Fibroblast of lung (primary cell): ENCODE results near the gene XPO6. TPM values are rescaled to one million over a fixed set of nuclear protein-coding genes. Genes with fewer than 3 reads are reported as not detected.

Source experiments
- DNase-seq, 2 donors: peaks; one replicate each; pipeline versions ENCODE4 v3.0.0 to v3.0.0-alpha.2; 2010; ENCODE audit warnings: low read depth in 2 of 2
- H2AFZ ChIP-seq: 2 replicates; pipeline ENCODE4 v1.5.1; 2012; ENCODE audit warnings: low read length, control low read depth, inconsistent platforms
- H3K27ac ChIP-seq: 2 replicates; pipeline ENCODE4 v1.5.1; 2011; ENCODE audit warnings: low read length, control low read depth; ENCODE audit not compliant: insufficient read depth
- H3K27me3 ChIP-seq: 2 replicates; pipeline ENCODE4 v1.5.1; 2011; ENCODE audit warnings: mild to moderate bottlenecking, low read length; ENCODE audit not compliant: control insufficient read depth, insufficient read depth
- H3K36me3 ChIP-seq: 2 replicates; pipeline ENCODE4 v1.5.1; 2011; ENCODE audit warnings: low read length; ENCODE audit not compliant: control insufficient read depth, insufficient read depth
- H3K4me1 ChIP-seq: 2 replicates; pipeline ENCODE4 v1.5.1; 2011; ENCODE audit warnings: low read length; ENCODE audit not compliant: control insufficient read depth, insufficient read depth; ENCODE audit errors: extremely low read depth
- H3K4me2 ChIP-seq: 2 replicates; pipeline ENCODE4 v1.5.1; 2011; ENCODE audit warnings: low read length, control low read depth; ENCODE audit not compliant: insufficient read depth; ENCODE audit errors: extremely low read depth
- H3K4me3 ChIP-seq, 4 experiments: fragments of 200-600 bp in 1 of 4; sonication (generic) in 1 of 4; replicated peaks in 1 of 4; 2 replicates each; pipeline ENCODE4 v1.5.1; 2011 to 2016; ENCODE audit warnings: low read length in 4 of 4, low read depth in 3 of 4, mild to moderate bottlenecking in 3 of 4, control low read depth in 2 of 4, inconsistent platforms in 1 of 4, mixed read lengths in 1 of 4; ENCODE audit not compliant: insufficient read depth in 1 of 4; ENCODE audit errors: control extremely low read depth in 1 of 4
- H3K79me2 ChIP-seq: 2 replicates; pipeline ENCODE4 v1.5.1; 2012; ENCODE audit warnings: mild to moderate bottlenecking, low read length, inconsistent platforms; ENCODE audit not compliant: control insufficient read depth, insufficient read depth
- H3K9ac ChIP-seq: 2 replicates; pipeline ENCODE4 v1.5.1; 2011; ENCODE audit warnings: mild to moderate bottlenecking, low read length, control low read depth; ENCODE audit not compliant: insufficient read depth
- H3K9me3 ChIP-seq: 2 replicates; pipeline ENCODE4 v1.5.1; 2012; ENCODE audit warnings: low read depth, low read length; ENCODE audit not compliant: control insufficient read depth, insufficient read depth
- H4K20me1 ChIP-seq: 2 replicates; pipeline ENCODE4 v1.5.1; 2011; ENCODE audit warnings: low read length; ENCODE audit not compliant: control insufficient read depth, insufficient read depth; ENCODE audit errors: extremely low read depth
- EZH2 ChIP-seq: IDR thresholded peaks from 2 replicates; pipeline ENCODE4 v1.5.1; 2012; ENCODE audit warnings: low read length, control low read depth, mild to moderate bottlenecking; ENCODE audit errors: missing control alignments
- polyA plus RNA-seq, 2 donors: library from polyadenylated mRNA; depleted of rRNA in 1 of 2; stranded (reverse) in 1 of 2; unstranded in 1 of 2; fragments of >200 nt; gene quantifications; 2 replicates each; pipeline ENCODE4 v1.2.1, GENCODE V29; 2011 to 2012; ENCODE audit warnings: missing spikeins in 1 of 2
- total RNA-seq: library from RNA; depleted of rRNA; stranded (reverse); fragments of >200 nt; gene quantifications from 2 replicates; pipeline ENCODE4 v1.2.1, GENCODE V29; 2014
- TF ChIP-seq, protein P1 (sequence below), 2 donors: IDR thresholded peaks in 1 of 2; conservative IDR thresholded peaks in 1 of 2; 1 replicate in 1 of 2; 2 replicates in 1 of 2; pipeline ENCODE4 v1.5.1; 2011 to 2012; ENCODE audit warnings: low read length in 2 of 2, control low read depth in 1 of 2, inconsistent platforms in 1 of 2, low read depth in 1 of 2, mild to moderate bottlenecking in 1 of 2

The XPO6 gene
- total and polyA plus RNA-seq, 2 donors (not counting 1 experiment from before 2014, with no cell fraction given), result 134 to 185 TPM

GRCh38 chr16:28164140-28164539, 47.6 kb downstream of the XPO6 start:
- Histone ChIP-seq H3K79me2 (peaks cover 53% of the 10 kb centered on the region), H3K9ac (no peak overlapping the region), H2AFZ (no peak overlapping the region), H4K20me1 (peaks cover 2% of the 10 kb centered on the region), H3K4me2 (no peak overlapping the region), H3K9me3 (no peaks in the 10 kb centered on the region), H3K4me1 (peaks cover 2% of the 10 kb centered on the region), H3K27ac (no peak overlapping the region), H3K27me3 (no peaks in the 10 kb centered on the region), H3K36me3 (peaks cover 18% of the 10 kb centered on the region), H3K4me3 (no peak overlapping the region)
- peak; percentile 83 to 91 for DNase-seq
- TF ChIP-seq, protein P1, sequence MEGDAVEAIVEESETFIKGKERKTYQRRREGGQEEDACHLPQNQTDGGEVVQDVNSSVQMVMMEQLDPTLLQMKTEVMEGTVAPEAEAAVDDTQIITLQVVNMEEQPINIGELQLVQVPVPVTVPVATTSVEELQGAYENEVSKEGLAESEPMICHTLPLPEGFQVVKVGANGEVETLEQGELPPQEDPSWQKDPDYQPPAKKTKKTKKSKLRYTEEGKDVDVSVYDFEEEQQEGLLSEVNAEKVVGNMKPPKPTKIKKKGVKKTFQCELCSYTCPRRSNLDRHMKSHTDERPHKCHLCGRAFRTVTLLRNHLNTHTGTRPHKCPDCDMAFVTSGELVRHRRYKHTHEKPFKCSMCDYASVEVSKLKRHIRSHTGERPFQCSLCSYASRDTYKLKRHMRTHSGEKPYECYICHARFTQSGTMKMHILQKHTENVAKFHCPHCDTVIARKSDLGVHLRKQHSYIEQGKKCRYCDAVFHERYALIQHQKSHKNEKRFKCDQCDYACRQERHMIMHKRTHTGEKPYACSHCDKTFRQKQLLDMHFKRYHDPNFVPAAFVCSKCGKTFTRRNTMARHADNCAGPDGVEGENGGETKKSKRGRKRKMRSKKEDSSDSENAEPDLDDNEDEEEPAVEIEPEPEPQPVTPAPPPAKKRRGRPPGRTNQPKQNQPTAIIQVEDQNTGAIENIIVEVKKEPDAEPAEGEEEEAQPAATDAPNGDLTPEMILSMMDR (conservative IDR thresholded peaks at IDR 0.05 in 1 of 2, IDR thresholded peaks at IDR 0.05 in 1 of 2; ENCODE audit: low read depth in 1 of 2, low read length in 2 of 2), result no peak
- no peak for TF ChIP-seq EZH2

- H3K4me1 ChIP-seq, result peaks cover 2% of the 10 kb centered on the region
- H3K79me2 ChIP-seq, result peaks cover 55% of the 10 kb centered on the region
- TF ChIP-seq, protein P1 (conservative IDR thresholded peaks at IDR 0.05 in 1 of 2, IDR thresholded peaks at IDR 0.05 in 1 of 2; ENCODE audit: low read depth in 1 of 2, low read length in 2 of 2), result no peak
- no peak for TF ChIP-seq EZH2
- peaks cover 2% of the 10 kb centered on the region for H4K20me1 ChIP-seq
- H3K9ac ChIP-seq, result no peak overlapping the region
- H3K4me3 ChIP-seq, result no peak overlapping the region
- H3K27me3 ChIP-seq, result no peaks in the 10 kb centered on the region
- no peak overlapping the region for H3K27ac ChIP-seq
- H2AFZ ChIP-seq, result no peak overlapping the region
- H3K36me3 ChIP-seq, result peaks cover 15% of the 10 kb centered on the region
- H3K9me3 ChIP-seq, result no peaks in the 10 kb centered on the region
- H3K4me2 ChIP-seq, result no peak overlapping the region
- peak in 1 of 2 donors; percentile 40 for DNase-seq
Measured at GRCh38 chr16:28163699-28164098, 48.1 kb downstream of the XPO6 start.

DNA sequence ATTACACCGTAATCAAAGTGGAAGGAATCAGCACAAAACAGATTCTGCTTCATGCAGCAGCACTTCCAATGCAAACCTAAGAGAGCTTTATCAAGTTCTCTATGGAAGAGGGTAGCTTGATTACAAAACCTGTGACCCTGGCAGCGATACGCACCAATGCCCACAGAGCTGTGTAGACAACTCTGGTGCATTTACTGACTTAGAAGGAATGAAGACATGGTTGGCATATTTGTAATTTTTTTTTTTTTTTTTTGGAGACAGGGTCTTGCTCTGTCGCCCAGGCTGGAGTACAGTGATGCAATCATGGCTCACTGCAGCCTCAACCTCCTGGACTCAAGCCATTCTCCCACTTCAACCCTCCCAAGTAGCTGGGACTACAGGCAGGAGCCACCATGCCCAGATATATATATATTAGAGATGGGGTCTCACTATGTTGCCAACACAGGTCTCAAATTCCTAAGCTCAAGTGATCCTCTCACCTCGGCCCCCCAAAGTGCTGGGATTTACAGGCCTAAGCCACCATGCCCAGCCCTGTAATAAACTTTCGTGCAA, 49.4 kb downstream of the XPO6 start:
- H3K27ac ChIP-seq, result no peak overlapping the region
- peaks cover 62% of the 10 kb centered on the region for H3K79me2 ChIP-seq
- peaks cover 4% of the 10 kb centered on the region for H3K4me1 ChIP-seq
- H3K27me3 ChIP-seq, result no peaks in the 10 kb centered on the region
- no peak overlapping the region for H2AFZ ChIP-seq
- no peak overlapping the region for H3K4me2 ChIP-seq
- H3K9me3 ChIP-seq, result no peaks in the 10 kb centered on the region
- DNase-seq, result no peak
- no peak for TF ChIP-seq EZH2
- TF ChIP-seq, protein P1 (conservative IDR thresholded peaks at IDR 0.05 in 1 of 2, IDR thresholded peaks at IDR 0.05 in 1 of 2; ENCODE audit: low read depth in 1 of 2, low read length in 2 of 2), result no peak
- peaks cover 18% of the 10 kb centered on the region for H3K36me3 ChIP-seq
- peaks cover 2% of the 10 kb centered on the region for H4K20me1 ChIP-seq
- no peak overlapping the region for H3K4me3 ChIP-seq
- no peak overlapping the region for H3K9ac ChIP-seq
